Measurements from ENCODE around the gene DRD1. TPM values are rescaled to one million over a fixed set of nuclear protein-coding genes. Genes with fewer than 3 reads are reported as not detected.

Gene DRD1
- total and polyA plus RNA-seq, 2 experiments from 2014 or later = 0.11 to 0.14 TPM

GRCh38 chr5:175466700-175467318, 22.8 kb upstream of the DRD1 start:
- no peak for TF ChIP-seq STAT1 (IDR thresholded peaks at IDR 0.05; ENCODE audit: unreplicated experiment)
- Mint-ChIP-seq H3K27ac (no peak overlapping the region), H3K27me3 (ENCODE audit: insufficient read depth, low read depth, poor library complexity) (peaks cover 1% of the 10 kb centered on the region), H3K9me3 (no peaks in the 10 kb centered on the region; the same call in 2 of the 3 replicates), H3K36me3 (ENCODE audit: low read depth) (no peaks in the 10 kb centered on the region), H3K4me3 (no peak overlapping the region), H3K4me1 (peaks cover 5% of the 10 kb centered on the region)
- Histone ChIP-seq H2AFZ (peak overlapping the region; percentile 32), H3F3A (replicated peaks; ENCODE audit: low read depth) (no peaks in the 10 kb centered on the region), H3K27me3 (ENCODE audit: insufficient read depth) (no peaks in the 10 kb centered on the region), H3K4me2 (no peak overlapping the region), H3K79me2 (replicated peaks; ENCODE audit: insufficient read depth) (no peaks in the 10 kb centered on the region), H3K4me3 (no peak overlapping the region), H3K36me3 (ENCODE audit: insufficient read depth) (no peaks in the 10 kb centered on the region), H3K4me1 (ENCODE audit: insufficient read depth) (no peaks in the 10 kb centered on the region), H3K27ac (ENCODE audit: low read depth) (no peak overlapping the region), H4K20me1 (replicated peaks; ENCODE audit: insufficient read depth) (no peaks in the 10 kb centered on the region), H3K9me2 (ENCODE audit: insufficient read depth) (no peaks in the 10 kb centered on the region)
- no peak for ATAC-seq
- no peak for DNase-seq (ENCODE audit: low spot score)

GRCh38 chr5:175465282-175465681, 21.3 kb upstream of the DRD1 start:
- Mint-ChIP-seq H3K9me3 (no peaks in the 10 kb centered on the region), H3K27me3 (ENCODE audit: insufficient read depth, low read depth, poor library complexity) (peaks cover 1% of the 10 kb centered on the region), H3K36me3 (ENCODE audit: low read depth) (no peaks in the 10 kb centered on the region), H3K27ac (no peak overlapping the region), H3K4me1 (peaks cover 5% of the 10 kb centered on the region), H3K4me3 (no peak overlapping the region)
- ATAC-seq (no peak), DNase-seq (ENCODE audit: low spot score) (no peak)
- H3F3A ChIP-seq (replicated peaks; ENCODE audit: low read depth) = no peaks in the 10 kb centered on the region
- H3K9me2 ChIP-seq (ENCODE audit: insufficient read depth) = no peaks in the 10 kb centered on the region
- H4K20me1 ChIP-seq (replicated peaks; ENCODE audit: insufficient read depth) = no peaks in the 10 kb centered on the region
- no peaks in the 10 kb centered on the region for H3K4me1 ChIP-seq (ENCODE audit: insufficient read depth)
- H3K79me2 ChIP-seq (replicated peaks; ENCODE audit: insufficient read depth) = no peaks in the 10 kb centered on the region
- H3K27ac ChIP-seq (ENCODE audit: low read depth) = no peak overlapping the region
- TF ChIP-seq JUNB (IDR thresholded peaks at IDR 0.05; ENCODE audit: unreplicated experiment) (no peak), NANOG (IDR thresholded peaks at IDR 0.05; ENCODE audit: borderline replicate concordance) (no peak), CTCF (conservative IDR thresholded peaks at IDR 0.05; ENCODE audit: low read depth in 2 of 2) (no peak), ETS1 (IDR thresholded peaks at IDR 0.05) (no peak), REST (IDR thresholded peaks at IDR 0.05; ENCODE audit: unreplicated experiment) (no peak)
- H3K4me3 ChIP-seq = no peak overlapping the region
- H3K27me3 ChIP-seq (ENCODE audit: insufficient read depth) = no peaks in the 10 kb centered on the region
- H2AFZ ChIP-seq = no peak overlapping the region
- H3K4me2 ChIP-seq = no peak overlapping the region
- H3K36me3 ChIP-seq (ENCODE audit: insufficient read depth) = no peaks in the 10 kb centered on the region
